ENCODE data around the gene GALNT18. TPM values are rescaled to one million over a fixed set of nuclear protein-coding genes. Genes with fewer than 3 reads are reported as not detected.

GALNT18 gene
- total and polyA plus RNA-seq, 7 experiments from 2014 or later: 0.15 to 1.7 (median 0.20) TPM; not detected in 4

DNA sequence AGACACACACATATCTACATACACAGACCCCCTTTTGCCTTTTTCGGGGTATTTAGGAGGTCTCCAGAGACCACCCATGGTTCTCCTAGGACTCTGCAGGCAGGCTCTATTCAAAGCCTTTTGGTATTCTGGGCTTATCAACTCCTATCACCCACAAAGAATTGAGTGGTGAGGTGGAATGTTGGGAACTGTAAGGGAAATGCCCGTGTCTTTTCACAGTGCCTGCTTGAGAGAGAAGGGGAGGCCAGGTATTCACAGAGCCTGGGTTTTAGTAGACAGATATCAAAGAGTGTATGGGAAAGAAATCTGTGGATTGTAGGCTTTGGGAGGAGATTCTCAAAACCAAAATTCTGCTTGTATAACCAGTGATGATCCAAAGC lies 224.8 kb downstream of the GALNT18 start:
- H3K9me3 Mint-ChIP-seq: no peaks in the 10 kb centered on the region
- ATAC-seq (no peak), DNase-seq (no peak)
- Histone ChIP-seq H3K27me3 (ENCODE audit: control insufficient read depth in 2 of 2, insufficient read depth in 2 of 2, low read length in 2 of 2) (no peaks in the 10 kb centered on the region), H3K4me3 (ENCODE audit: low read length) (no peak overlapping the region), H3K9me3 (ENCODE audit: control insufficient read depth in 2 of 3, low read length in 3 of 3) (no peaks in the 10 kb centered on the region), H3K27ac (ENCODE audit: low read depth, low read length) (no peak overlapping the region), H3K36me3 (ENCODE audit: control insufficient read depth in 2 of 3, insufficient read depth in 3 of 3, low read length in 3 of 3) (no peaks in the 10 kb centered on the region), H3K4me1 (ENCODE audit: control insufficient read depth in 2 of 2, insufficient read depth in 2 of 2, low read length in 2 of 2) (no peaks in the 10 kb centered on the region)
- no peak overlapping the region for H3K4me3 Mint-ChIP-seq
- ChIA-PET CTCF (interaction anchor here (0.6 kb wide), 1 partner anchor 1151 kb away, joined by 3 read pairs; no protein-coding TSS in a partner anchor), POLR2A (no interaction called here)
- H3K36me3 Mint-ChIP-seq: no peaks in the 10 kb centered on the region
- no peaks in the 10 kb centered on the region for H3K4me1 Mint-ChIP-seq
- intact Hi-C loops (cut with micrococcal nuclease): no loop called here
- peaks cover 0 to 8% (median 2%) of the 10 kb centered on the region in 5 donors for H3K27me3 Mint-ChIP-seq
- H3K27ac Mint-ChIP-seq: no peak overlapping the region

DNA sequence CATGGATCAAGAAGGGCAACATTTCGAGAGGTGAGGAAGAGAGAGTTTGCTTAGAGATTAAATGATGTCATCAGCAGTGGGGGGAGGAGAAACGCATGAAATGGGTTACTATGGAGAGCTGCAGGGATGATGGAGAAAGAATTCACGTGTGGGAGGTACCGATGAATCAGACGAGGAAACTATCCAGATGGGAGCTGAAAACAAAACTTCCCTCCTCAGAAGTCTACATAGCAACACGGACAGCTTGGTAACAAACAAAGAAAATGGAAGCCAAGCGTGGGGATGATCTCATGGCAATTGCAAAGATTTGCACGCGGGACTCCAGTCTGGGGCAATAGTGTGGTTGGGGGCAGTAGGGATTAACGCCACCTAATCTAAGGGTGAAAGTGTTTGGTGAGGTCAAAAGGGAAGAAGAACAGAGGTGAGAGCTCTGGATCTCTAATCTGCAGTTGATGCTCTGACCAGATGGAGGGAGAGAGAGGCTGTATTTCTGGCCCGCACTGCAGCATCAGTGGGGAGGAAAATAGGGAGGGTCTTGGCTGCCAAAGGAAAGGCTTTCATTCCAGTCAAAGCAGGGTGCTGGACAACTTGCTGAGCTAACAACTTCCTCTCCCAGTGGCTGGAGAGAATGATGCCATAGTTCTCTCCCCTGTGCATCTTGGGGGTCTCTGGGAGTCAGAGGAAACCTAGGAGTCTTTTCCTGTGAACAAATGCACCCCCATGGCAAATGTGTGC lies 225.3 kb downstream of the GALNT18 start:
- no peaks in the 10 kb centered on the region for H3K4me1 ChIP-seq (ENCODE audit: control insufficient read depth in 2 of 2, insufficient read depth in 2 of 2, low read length in 2 of 2)
- Mint-ChIP-seq H3K9me3 (no peaks in the 10 kb centered on the region), H3K4me3 (no peak overlapping the region), H3K27me3 (peaks cover 0 to 8% (median 0%) of the 10 kb centered on the region in 5 donors), H3K36me3 (no peaks in the 10 kb centered on the region), H3K4me1 (no peaks in the 10 kb centered on the region), H3K27ac (no peak overlapping the region)
- POLR2A ChIA-PET: interaction anchor here (0.6 kb wide), 1 partner anchor 1644 kb away, joined by 3 read pairs; no protein-coding TSS in a partner anchor
- no peak for ATAC-seq
- H3K27me3 ChIP-seq (ENCODE audit: control insufficient read depth in 2 of 2, insufficient read depth in 2 of 2, low read length in 2 of 2): no peaks in the 10 kb centered on the region
- no peak for DNase-seq
- H3K36me3 ChIP-seq (ENCODE audit: control insufficient read depth in 2 of 3, insufficient read depth in 3 of 3, low read length in 3 of 3): no peaks in the 10 kb centered on the region
- H3K4me3 ChIP-seq (ENCODE audit: low read length): no peak overlapping the region
- CTCF ChIA-PET: no interaction called here
- H3K9me3 ChIP-seq (ENCODE audit: control insufficient read depth in 2 of 3, low read length in 3 of 3): no peaks in the 10 kb centered on the region
- H3K27ac ChIP-seq (ENCODE audit: low read depth, low read length): no peak overlapping the region
- intact Hi-C loops (cut with micrococcal nuclease): no loop called here

DNA sequence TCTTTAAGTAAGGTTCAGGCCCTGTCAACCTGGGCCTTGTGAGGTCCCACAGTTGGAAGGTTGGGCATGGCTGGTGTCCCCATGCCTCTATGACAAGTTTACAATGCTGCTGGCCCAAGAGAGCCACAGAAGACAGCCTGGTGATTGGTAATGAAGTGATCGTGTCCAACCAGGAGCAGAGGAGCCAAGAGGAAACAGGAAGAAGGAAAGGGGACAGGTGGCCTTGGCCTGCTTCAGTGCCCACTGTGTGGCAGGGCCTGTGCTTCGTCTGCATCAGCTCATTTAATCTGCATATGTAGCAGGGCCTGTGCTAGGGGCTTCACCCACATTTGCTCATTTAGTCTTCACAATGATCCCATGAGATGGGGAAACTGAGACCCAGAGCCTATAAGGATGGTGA lies 226.7 kb downstream of the GALNT18 start:
- no peaks in the 10 kb centered on the region for H3K36me3 Mint-ChIP-seq
- H3K9me3 ChIP-seq (ENCODE audit: control insufficient read depth in 2 of 3, low read length in 3 of 3): no peaks in the 10 kb centered on the region

DNA sequence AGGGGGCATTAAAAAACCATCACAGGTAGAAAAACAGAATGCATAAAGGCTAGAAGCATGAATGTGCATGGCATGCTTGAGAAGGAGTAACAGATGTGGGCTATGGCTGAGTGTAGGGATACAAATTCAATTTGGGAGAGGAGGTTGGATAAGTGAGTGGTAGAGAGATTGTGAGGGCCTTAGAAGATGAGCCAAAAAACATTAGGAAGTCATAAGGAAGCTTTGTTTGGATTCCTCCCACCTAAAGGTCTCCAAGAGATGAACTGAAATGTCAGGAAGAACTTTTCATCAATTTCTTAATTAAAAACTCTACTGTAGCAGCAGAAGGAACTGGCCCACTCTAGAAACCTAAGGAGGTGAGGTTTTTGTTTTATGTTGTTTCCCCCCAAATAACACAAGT lies 227.6 kb downstream of the GALNT18 start:
- Mint-ChIP-seq H3K9me3 (no peaks in the 10 kb centered on the region), H3K27ac (no peak overlapping the region), H3K36me3 (no peaks in the 10 kb centered on the region), H3K27me3 (peaks cover 0 to 8% (median under 1%) of the 10 kb centered on the region in 5 donors), H3K4me1 (no peaks in the 10 kb centered on the region), H3K4me3 (no peak overlapping the region)
- H3K4me1 ChIP-seq (ENCODE audit: control insufficient read depth in 2 of 2, insufficient read depth in 2 of 2, low read length in 2 of 2): no peaks in the 10 kb centered on the region
- H3K27me3 ChIP-seq (ENCODE audit: control insufficient read depth in 2 of 2, insufficient read depth in 2 of 2, low read length in 2 of 2): no peaks in the 10 kb centered on the region
- no peak overlapping the region for H3K4me3 ChIP-seq (ENCODE audit: low read length)
- intact Hi-C loops (cut with micrococcal nuclease): no loop called here
- no peaks in the 10 kb centered on the region for H3K36me3 ChIP-seq (ENCODE audit: control insufficient read depth in 2 of 3, insufficient read depth in 3 of 3, low read length in 3 of 3)
- ATAC-seq: no peak
- CTCF ChIA-PET: interaction anchor here (0.9 kb wide), 1 partner anchor 13 kb away, joined by 3 read pairs; no protein-coding TSS in a partner anchor
- no peak for DNase-seq
- H3K9me3 ChIP-seq (ENCODE audit: control insufficient read depth in 2 of 3, low read length in 3 of 3): no peaks in the 10 kb centered on the region
- H3K27ac ChIP-seq (ENCODE audit: low read depth, low read length): no peak overlapping the region
- POLR2A ChIA-PET: no interaction called here

More for the DNA sequence above, 226.7 kb downstream of the GALNT18 start:
- no peaks in the 10 kb centered on the region for H3K4me1 Mint-ChIP-seq
- no peaks in the 10 kb centered on the region for H3K9me3 Mint-ChIP-seq
- H3K27me3 ChIP-seq (ENCODE audit: control insufficient read depth in 2 of 2, insufficient read depth in 2 of 2, low read length in 2 of 2): no peaks in the 10 kb centered on the region
- ChIA-PET CTCF (interaction anchor here (0.9 kb wide), 1 partner anchor 12 kb away, joined by 3 read pairs; no protein-coding TSS in a partner anchor), POLR2A (no interaction called here)
- no peaks in the 10 kb centered on the region for H3K4me1 ChIP-seq (ENCODE audit: control insufficient read depth in 2 of 2, insufficient read depth in 2 of 2, low read length in 2 of 2)
- H3K4me3 Mint-ChIP-seq: no peak overlapping the region
- ATAC-seq: no peak
- no peak overlapping the region for H3K27ac Mint-ChIP-seq
- no peak overlapping the region for H3K4me3 ChIP-seq (ENCODE audit: low read length)
- DNase-seq: no peak
- H3K27ac ChIP-seq (ENCODE audit: low read depth, low read length): no peak overlapping the region
- H3K36me3 ChIP-seq (ENCODE audit: control insufficient read depth in 2 of 3, insufficient read depth in 3 of 3, low read length in 3 of 3): no peaks in the 10 kb centered on the region
- peaks cover 0 to 8% (median 0%) of the 10 kb centered on the region in 5 donors for H3K27me3 Mint-ChIP-seq
- intact Hi-C loops (cut with micrococcal nuclease): no loop called here

DNA sequence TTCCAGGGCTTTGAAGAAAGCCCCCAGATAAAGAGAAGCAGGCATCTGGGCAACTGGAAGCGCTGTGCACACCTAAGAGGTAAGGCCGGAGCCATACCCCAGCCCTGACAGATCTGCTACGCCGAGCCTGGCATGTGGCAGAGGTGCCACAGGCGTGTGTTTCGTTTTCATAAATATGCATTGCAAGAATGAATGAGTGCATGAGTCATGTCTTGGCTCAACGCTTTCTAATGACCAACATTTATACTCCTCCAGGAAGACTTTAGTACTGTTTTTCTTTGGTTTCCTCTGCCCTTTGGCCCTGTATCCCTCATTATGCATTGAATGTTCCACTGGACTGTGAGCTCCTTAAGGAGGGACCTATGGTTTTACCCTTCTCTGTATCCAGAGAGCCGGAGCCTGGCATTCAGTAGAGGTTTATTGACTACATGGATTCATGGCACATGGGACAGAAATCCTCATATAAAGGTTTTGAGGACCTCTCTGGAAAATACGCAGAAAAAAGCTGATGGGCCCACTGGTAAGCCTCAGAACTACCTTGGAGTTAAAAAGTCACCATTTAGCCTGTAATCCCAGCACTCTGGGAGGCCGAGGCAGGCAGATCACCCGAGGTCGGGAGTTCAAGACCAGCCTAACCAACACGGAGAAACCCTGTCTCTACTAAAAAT lies 229.9 kb downstream of the GALNT18 start:
- no peak overlapping the region for H3K4me3 ChIP-seq (ENCODE audit: low read length)
- no peaks in the 10 kb centered on the region for H3K4me1 Mint-ChIP-seq
- POLR2A ChIA-PET: no interaction called here
- CTCF ChIA-PET: no interaction called here
- no peak overlapping the region for H3K27ac ChIP-seq (ENCODE audit: low read depth, low read length)
- no peaks in the 10 kb centered on the region for H3K36me3 Mint-ChIP-seq
- H3K9me3 ChIP-seq (ENCODE audit: control insufficient read depth in 2 of 3, low read length in 3 of 3): no peaks in the 10 kb centered on the region
- DNase-seq: no peak
- no peak overlapping the region for H3K27ac Mint-ChIP-seq
- H3K4me3 Mint-ChIP-seq: no peak overlapping the region
- no peaks in the 10 kb centered on the region for H3K27me3 ChIP-seq (ENCODE audit: control insufficient read depth in 2 of 2, insufficient read depth in 2 of 2, low read length in 2 of 2)
- no peaks in the 10 kb centered on the region for H3K9me3 Mint-ChIP-seq
- no peak for ATAC-seq
- no peaks in the 10 kb centered on the region for H3K4me1 ChIP-seq (ENCODE audit: control insufficient read depth in 2 of 2, insufficient read depth in 2 of 2, low read length in 2 of 2)
- intact Hi-C loops (cut with micrococcal nuclease): no loop called here
- peaks cover 0 to 20% (median 8%) of the 10 kb centered on the region in 5 donors for H3K27me3 Mint-ChIP-seq
- no peaks in the 10 kb centered on the region for H3K36me3 ChIP-seq (ENCODE audit: control insufficient read depth in 2 of 3, insufficient read depth in 3 of 3, low read length in 3 of 3)

DNA sequence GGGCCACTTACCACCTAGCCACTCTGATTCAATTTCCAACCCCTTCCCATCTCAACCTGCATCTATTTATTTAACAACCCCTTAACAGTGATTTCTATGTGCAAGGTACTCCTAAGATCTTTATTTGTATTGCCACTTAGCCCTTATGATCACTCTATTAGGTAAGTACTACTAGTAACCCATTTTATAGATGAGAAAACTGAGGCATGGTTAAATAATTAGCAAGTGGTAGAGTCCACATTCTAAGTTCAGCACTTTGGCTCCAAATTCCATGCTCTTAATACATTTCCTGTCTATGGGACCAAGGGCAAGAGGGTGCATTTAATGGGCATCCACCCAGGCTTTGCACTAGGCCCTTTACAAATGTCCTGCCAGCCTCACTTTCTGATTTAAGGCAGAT lies 230.6 kb downstream of the GALNT18 start:
- no peak for ATAC-seq
- no peaks in the 10 kb centered on the region for H3K4me1 Mint-ChIP-seq
- peaks cover 0 to 17% (median 8%) of the 10 kb centered on the region in 5 donors for H3K27me3 Mint-ChIP-seq
- CTCF ChIA-PET: no interaction called here
- no peak overlapping the region for H3K27ac Mint-ChIP-seq
- POLR2A ChIA-PET: no interaction called here
- no peak overlapping the region for H3K4me3 ChIP-seq (ENCODE audit: low read length)
- no peaks in the 10 kb centered on the region for H3K27me3 ChIP-seq (ENCODE audit: control insufficient read depth in 2 of 2, insufficient read depth in 2 of 2, low read length in 2 of 2)
- no peaks in the 10 kb centered on the region for H3K36me3 ChIP-seq (ENCODE audit: control insufficient read depth in 2 of 3, insufficient read depth in 3 of 3, low read length in 3 of 3)
- intact Hi-C loops (cut with micrococcal nuclease): no loop called here
- H3K27ac ChIP-seq (ENCODE audit: low read depth, low read length): no peak overlapping the region
- H3K9me3 Mint-ChIP-seq: no peaks in the 10 kb centered on the region
- DNase-seq: no peak
- no peaks in the 10 kb centered on the region for H3K4me1 ChIP-seq (ENCODE audit: control insufficient read depth in 2 of 2, insufficient read depth in 2 of 2, low read length in 2 of 2)
- H3K9me3 ChIP-seq (ENCODE audit: control insufficient read depth in 2 of 3, low read length in 3 of 3): no peaks in the 10 kb centered on the region
- H3K36me3 Mint-ChIP-seq: no peaks in the 10 kb centered on the region
- H3K4me3 Mint-ChIP-seq: no peak overlapping the region

Measured in naive thymus-derived CD4-positive, alpha-beta T cell (primary cell).